Uterus (tissue), 4 donors: ENCODE data around the gene SLC16A2. TPM values are rescaled to one million over a fixed set of nuclear protein-coding genes. Genes with fewer than 3 reads are reported as not detected.
A peak's percentile ranks its signal among the peaks of the same experiment; 100 is the strongest.

ENCODE experiments used
- DNase-seq, 2 donors: peaks; one replicate each; pipeline ENCODE4 v3.0.0-alpha.2; 2019 to 2020
- H3K27ac ChIP-seq, 2 donors: fragments of 200-600 bp; sonication (generic); 1 replicate in 1 of 2; 2 replicates in 1 of 2; pipeline ENCODE4 v1.5.1; 2016 to 2018
- H3K27me3 ChIP-seq, 2 donors: fragments of 200-600 bp; sonication (generic); one replicate each; pipeline ENCODE4 v1.5.1; 2018 to 2019; ENCODE audit warnings: control low read depth in 1 of 2
- H3K36me3 ChIP-seq, 2 donors: fragments of 200-600 bp; sonication (generic); one replicate each; pipeline ENCODE4 v1.5.1; 2019; ENCODE audit warnings: control low read depth in 1 of 2
- H3K4me1 ChIP-seq, 2 donors: fragments of 200-600 bp; sonication (generic); one replicate each; pipeline ENCODE4 v1.5.1; 2018 to 2019; ENCODE audit warnings: control low read depth in 1 of 2
- H3K4me3 ChIP-seq, 2 donors: fragments of 200-600 bp; sonication (generic); 1 replicate in 1 of 2; 2 replicates in 1 of 2; pipeline ENCODE4 v1.5.1; 2018 to 2019; ENCODE audit warnings: mild to moderate bottlenecking in 1 of 2
- H3K9me3 ChIP-seq, 2 donors: fragments of 200-600 bp; sonication (generic); one replicate each; pipeline ENCODE4 v1.5.1; 2019; ENCODE audit warnings: control low read depth in 1 of 2
- POLR2A ChIP-seq, 2 donors: fragments of 450-650 bp; IDR thresholded peaks; one replicate each; pipeline ENCODE4 v1.6.1; 2016; ENCODE audit warnings: antibody characterized with exemption in 2 of 2, mild to moderate bottlenecking in 1 of 2, moderate library complexity in 1 of 2
- intact Hi-C: fragments of 100-400 bp; cut with DNase I; formaldehyde crosslinking; loops from one replicate; pipeline ENCODE4 v1.15.1; 2023; ENCODE audit warnings: low total_unique reads
- total RNA-seq, 4 donors: library from RNA; depleted of rRNA in 3 of 4; stranded (reverse); fragments of >200 nt in 3 of 4; gene quantifications; one replicate each; pipeline versions ENCODE4 v1.1.0 to v1.2.4, GENCODE V29; 2014 to 2023
- TF ChIP-seq, protein P1 (sequence below), 4 experiments: fragments of 200-600 bp in 2 of 4; fragments of 450-650 bp in 2 of 4; sonication (generic) in 2 of 4; IDR thresholded peaks; one replicate each; pipeline ENCODE4 v1.5.1; 2016 to 2019; ENCODE audit warnings: antibody characterized with exemption in 4 of 4, mild to moderate bottlenecking in 2 of 4, moderate library complexity in 1 of 4
- donor health status: DM: yes; HTN: yes; CAD: no.

SLC16A2 gene
- total RNA-seq, 4 donors from 2014 or later: 4.4 to 26.1 (median 8.2) TPM

DNA sequence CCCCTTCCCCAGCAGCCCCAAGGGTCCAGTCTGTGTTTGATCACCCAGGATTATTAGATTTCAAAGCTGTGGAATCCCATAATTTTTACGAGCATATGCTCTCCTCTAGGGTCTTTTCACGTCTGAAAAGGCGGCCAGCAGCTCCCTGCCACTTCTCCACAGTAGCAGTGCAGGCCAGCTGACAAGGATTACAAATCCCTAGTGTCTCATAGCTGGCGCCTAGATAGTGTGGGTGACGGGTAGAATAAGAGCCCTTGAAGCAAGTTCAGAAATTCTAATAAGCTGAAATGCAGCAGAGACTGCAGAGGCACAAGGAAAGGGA, 113.8 kb downstream of the SLC16A2 start:
- no peaks in the 10 kb centered on the region for H3K9me3 ChIP-seq
- no peak for TF ChIP-seq POLR2A (IDR thresholded peaks at IDR 0.05)
- intact Hi-C loops: no loop called here
- peaks cover 0 to 5% of the 10 kb centered on the region in 2 donors for H3K4me1 ChIP-seq
- no peak overlapping the region for H3K4me3 ChIP-seq
- H3K27ac ChIP-seq: peak overlapping the region; percentile 76 to 89
- no peak for DNase-seq
- no peaks in the 10 kb centered on the region for H3K27me3 ChIP-seq
- no peaks in the 10 kb centered on the region for H3K36me3 ChIP-seq

DNA sequence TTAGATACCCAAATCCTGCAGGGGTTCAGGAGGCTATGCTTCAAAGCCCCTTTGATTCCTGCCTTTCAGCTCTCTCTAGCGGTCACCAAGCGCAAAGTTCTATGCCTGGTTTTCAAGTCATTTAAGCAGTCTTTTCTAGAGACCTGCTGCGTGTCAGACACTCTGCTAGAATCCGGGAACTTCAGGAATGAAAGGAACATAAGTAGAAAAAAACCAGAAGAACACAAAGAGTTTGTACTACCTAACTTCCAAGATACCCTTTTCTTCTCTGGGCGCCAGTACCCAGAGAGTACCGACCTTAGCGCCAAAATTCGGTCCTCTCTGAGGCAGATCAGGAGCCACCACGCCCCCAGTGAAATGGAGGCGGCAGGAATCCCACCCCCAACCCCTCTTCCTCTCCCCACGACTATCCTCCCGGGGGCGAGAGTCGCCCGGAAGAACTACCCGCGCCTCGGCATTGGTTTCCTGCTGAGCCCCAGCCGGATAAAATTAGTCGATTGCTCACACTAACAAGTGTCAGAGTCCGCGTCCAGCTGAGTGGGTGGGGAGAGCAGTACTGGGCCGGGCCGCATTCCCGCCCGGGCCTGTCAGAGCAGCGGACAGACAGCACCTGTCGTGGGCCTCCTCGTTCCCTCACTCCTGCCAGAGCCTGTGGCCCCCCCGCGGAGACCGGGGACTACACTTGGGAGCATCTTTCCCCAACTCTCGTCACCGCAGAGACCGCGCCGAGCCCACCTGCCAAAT, 114.3 kb downstream of the SLC16A2 start:
- intact Hi-C loops: no loop called here

DNA sequence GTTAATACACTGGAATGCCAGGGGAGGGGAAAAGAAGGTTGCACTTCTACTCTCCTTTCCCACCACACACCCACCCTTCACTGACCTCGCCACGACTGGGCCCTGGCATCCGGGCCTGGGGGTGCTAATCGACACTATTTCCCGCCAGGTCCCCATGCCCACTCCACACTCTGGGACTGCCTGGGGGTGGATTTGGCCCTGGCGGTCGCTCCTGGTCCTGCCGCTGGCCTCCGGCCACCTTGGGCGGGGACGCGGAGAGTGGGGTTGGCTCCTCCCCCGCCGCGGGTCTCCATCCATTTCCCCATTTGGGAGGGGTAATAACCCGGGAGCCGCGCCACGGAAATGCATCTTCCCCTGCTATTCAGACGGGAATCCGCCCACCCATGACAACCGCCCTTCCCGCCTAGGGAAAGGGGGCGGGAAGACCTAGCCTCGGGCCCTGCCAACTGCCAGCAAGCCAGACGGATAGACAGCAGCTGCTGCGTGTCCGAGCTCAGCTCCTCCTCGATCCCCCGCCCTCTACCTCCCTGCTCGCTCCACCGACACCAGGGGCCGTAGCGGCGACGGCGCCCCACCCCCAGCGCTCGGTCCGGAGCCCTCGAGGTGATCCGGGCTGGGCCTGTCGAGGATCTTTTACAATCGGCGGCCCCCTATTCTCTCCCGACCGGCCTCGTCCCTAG, 115.0 kb downstream of the SLC16A2 start:
- DNase-seq: peak; percentile 90 to 92
- Histone ChIP-seq H3K9me3 (no peaks in the 10 kb centered on the region), H3K27me3 (no peaks in the 10 kb centered on the region), H3K4me1 (peaks cover 0 to 5% of the 10 kb centered on the region in 2 donors), H3K36me3 (no peaks in the 10 kb centered on the region), H3K4me3 (peak overlapping the region; percentile 25 to 37), H3K27ac (peak overlapping the region; percentile 76 to 89)
- TF ChIP-seq, protein P1, sequence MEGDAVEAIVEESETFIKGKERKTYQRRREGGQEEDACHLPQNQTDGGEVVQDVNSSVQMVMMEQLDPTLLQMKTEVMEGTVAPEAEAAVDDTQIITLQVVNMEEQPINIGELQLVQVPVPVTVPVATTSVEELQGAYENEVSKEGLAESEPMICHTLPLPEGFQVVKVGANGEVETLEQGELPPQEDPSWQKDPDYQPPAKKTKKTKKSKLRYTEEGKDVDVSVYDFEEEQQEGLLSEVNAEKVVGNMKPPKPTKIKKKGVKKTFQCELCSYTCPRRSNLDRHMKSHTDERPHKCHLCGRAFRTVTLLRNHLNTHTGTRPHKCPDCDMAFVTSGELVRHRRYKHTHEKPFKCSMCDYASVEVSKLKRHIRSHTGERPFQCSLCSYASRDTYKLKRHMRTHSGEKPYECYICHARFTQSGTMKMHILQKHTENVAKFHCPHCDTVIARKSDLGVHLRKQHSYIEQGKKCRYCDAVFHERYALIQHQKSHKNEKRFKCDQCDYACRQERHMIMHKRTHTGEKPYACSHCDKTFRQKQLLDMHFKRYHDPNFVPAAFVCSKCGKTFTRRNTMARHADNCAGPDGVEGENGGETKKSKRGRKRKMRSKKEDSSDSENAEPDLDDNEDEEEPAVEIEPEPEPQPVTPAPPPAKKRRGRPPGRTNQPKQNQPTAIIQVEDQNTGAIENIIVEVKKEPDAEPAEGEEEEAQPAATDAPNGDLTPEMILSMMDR (IDR thresholded peaks at IDR 0.05): peak in 3 of 4 experiments; percentile 8 to 48 (median 41)
- TF ChIP-seq POLR2A (IDR thresholded peaks at IDR 0.05): peak in 1 of 2 donors; percentile 37
- intact Hi-C loops: no loop called here

More for the DNA sequence above, 114.3 kb downstream of the SLC16A2 start:
- no peak for TF ChIP-seq POLR2A (IDR thresholded peaks at IDR 0.05)
- TF ChIP-seq, protein P1 (IDR thresholded peaks at IDR 0.05): peak in 3 of 4 experiments; percentile 21 to 40 (median 39)
- Histone ChIP-seq H3K27ac (peak overlapping the region; percentile 76 to 89), H3K4me3 (peak overlapping the region; percentile 25 to 37), H3K9me3 (no peaks in the 10 kb centered on the region), H3K36me3 (no peaks in the 10 kb centered on the region), H3K4me1 (peaks cover 0 to 5% of the 10 kb centered on the region in 2 donors), H3K27me3 (no peaks in the 10 kb centered on the region)
- peak; percentile 80 to 81 for DNase-seq

DNA sequence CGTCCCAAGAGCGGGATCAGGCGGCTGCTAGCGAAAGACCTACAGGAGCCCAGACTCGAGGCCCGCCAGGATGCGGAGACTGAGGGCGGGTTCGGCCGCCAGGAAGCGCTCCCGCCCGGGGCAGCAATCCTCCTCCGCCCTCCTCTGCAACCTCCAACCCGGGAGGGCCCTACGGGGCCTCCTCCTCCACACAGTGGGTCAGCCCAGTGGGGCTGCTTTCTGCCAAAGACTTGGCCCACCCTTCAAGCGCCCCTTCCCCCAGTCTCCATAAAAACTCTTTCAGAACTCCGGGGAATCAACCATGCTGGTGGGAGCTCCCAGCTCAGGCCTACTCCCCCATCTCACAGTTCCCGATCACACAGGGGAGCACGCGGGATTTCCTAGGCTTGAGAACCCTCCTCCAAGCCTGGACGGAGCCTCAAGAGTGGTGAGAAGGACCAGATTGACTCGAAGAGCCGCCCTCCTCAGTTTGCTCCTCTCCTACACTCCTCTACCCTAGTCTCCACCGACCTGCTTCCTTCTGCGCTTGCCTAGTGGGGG, 115.6 kb downstream of the SLC16A2 start:
- Histone ChIP-seq H3K36me3 (no peaks in the 10 kb centered on the region), H3K4me3 (peak overlapping the region; percentile 25 to 37), H3K4me1 (peaks cover 0 to 5% of the 10 kb centered on the region in 2 donors), H3K27ac (peak overlapping the region; percentile 76 to 89), H3K27me3 (no peaks in the 10 kb centered on the region), H3K9me3 (no peaks in the 10 kb centered on the region)
- peak; percentile 54 to 57 for DNase-seq
- intact Hi-C loops: no loop called here
- TF ChIP-seq, protein P1 (IDR thresholded peaks at IDR 0.05): no peak
- no peak for TF ChIP-seq POLR2A (IDR thresholded peaks at IDR 0.05)

- peaks cover 0 to 5% of the 10 kb centered on the region in 2 donors for H3K4me1 ChIP-seq
- no peak for TF ChIP-seq POLR2A (IDR thresholded peaks at IDR 0.05)
- TF ChIP-seq, protein P1 (IDR thresholded peaks at IDR 0.05): no peak
- intact Hi-C loops: no loop called here
These were observed 119.4 kb downstream of the SLC16A2 start for GRCh38 chrX:74540635-74541249.

More at GRCh38 chrX:74540635-74541249, 119.4 kb downstream of the SLC16A2 start:
- Histone ChIP-seq H3K27ac (no peak overlapping the region), H3K9me3 (no peaks in the 10 kb centered on the region), H3K4me3 (no peak overlapping the region), H3K36me3 (no peaks in the 10 kb centered on the region), H3K27me3 (no peaks in the 10 kb centered on the region)
- DNase-seq: no peak
